Loucy (cell line): ENCODE measurements around the gene SUPT4H1.

Experiments used
- H2AFZ ChIP-seq: fragments of 200-600 bp; sonication (generic); 2 replicates; pipeline ENCODE4 v1.6.0; 2016; ENCODE audit warnings: antibody characterized with exemption, mild to moderate bottlenecking, low read length, moderate library complexity
- H3F3A ChIP-seq: fragments of 200-600 bp; 2 replicates; pipeline ENCODE4 v1.6.0; 2016; ENCODE audit warnings: antibody characterized with exemption, low read depth, mild to moderate bottlenecking
- H3K27me3 ChIP-seq: fragments of 200-600 bp; sonication (generic); 2 replicates; pipeline ENCODE4 v1.6.1; 2014; ENCODE audit warnings: low read length, mild to moderate bottlenecking; ENCODE audit not compliant: insufficient read depth, poor library complexity, severe bottlenecking
- H3K36me3 ChIP-seq: fragments of 200-600 bp; sonication (generic); 2 replicates; pipeline ENCODE4 v1.6.1; 2016; ENCODE audit warnings: low read length; ENCODE audit not compliant: insufficient read depth
- H3K4me1 ChIP-seq: fragments of 200-600 bp; sonication (generic); 2 replicates; pipeline ENCODE4 v1.5.1; 2014; ENCODE audit warnings: low read length, mild to moderate bottlenecking; ENCODE audit not compliant: insufficient read depth, poor library complexity, severe bottlenecking
- H3K4me2 ChIP-seq: fragments of 200-600 bp; sonication (generic); 2 replicates; pipeline ENCODE4 v1.6.0; 2014; ENCODE audit warnings: antibody characterized with exemption, low read length, low read depth, mild to moderate bottlenecking; ENCODE audit not compliant: poor library complexity, severe bottlenecking
- H3K4me3 ChIP-seq: fragments of 200-600 bp; sonication (generic); 2 replicates; pipeline ENCODE4 v1.5.1; 2014; ENCODE audit warnings: low read length, mild to moderate bottlenecking, mixed read lengths; ENCODE audit not compliant: poor library complexity, severe bottlenecking
- H3K79me2 ChIP-seq: fragments of 200-600 bp; sonication (generic); 2 replicates; pipeline ENCODE4 v1.6.1; 2014; ENCODE audit warnings: low read length; ENCODE audit not compliant: insufficient read depth
- H3K9ac ChIP-seq: fragments of 200-600 bp; sonication (generic); 2 replicates; pipeline ENCODE4 v1.6.0; 2014; ENCODE audit warnings: mild to moderate bottlenecking, low read depth, low read length, moderate library complexity; ENCODE audit not compliant: poor library complexity, severe bottlenecking
- H3K9me2 ChIP-seq: fragments of 200-600 bp; sonication (generic); replicated peaks from 2 replicates; pipeline ENCODE4 v1.6.1; 2016; ENCODE audit warnings: low read depth, low read length, mixed read lengths
- H3K9me3 ChIP-seq: fragments of 200-600 bp; sonication (generic); 2 replicates; pipeline ENCODE4 v1.6.1; 2014; ENCODE audit warnings: mild to moderate bottlenecking, antibody characterized with exemption, low read length, low read depth; ENCODE audit not compliant: insufficient read depth
- H4K20me1 ChIP-seq: fragments of 200-600 bp; sonication (generic); 2 replicates; pipeline ENCODE4 v1.6.0; 2014; ENCODE audit warnings: antibody characterized with exemption, low read length, mild to moderate bottlenecking; ENCODE audit not compliant: insufficient read depth, poor library complexity, severe bottlenecking
- EZH2phosphoT487 ChIP-seq: fragments of 200-600 bp; IDR thresholded peaks from 2 replicates; pipeline ENCODE4 v1.6.1; 2018; ENCODE audit warnings: antibody characterized with exemption, mild to moderate bottlenecking, moderate library complexity, borderline replicate concordance
- TF ChIP-seq, protein P1 (sequence below): fragments of 200-600 bp; sonication (generic); conservative IDR thresholded peaks from 2 replicates; pipeline ENCODE4 v1.5.1; 2014; ENCODE audit warnings: mild to moderate bottlenecking, antibody characterized with exemption, low read length

SUPT4H1 gene

DNA sequence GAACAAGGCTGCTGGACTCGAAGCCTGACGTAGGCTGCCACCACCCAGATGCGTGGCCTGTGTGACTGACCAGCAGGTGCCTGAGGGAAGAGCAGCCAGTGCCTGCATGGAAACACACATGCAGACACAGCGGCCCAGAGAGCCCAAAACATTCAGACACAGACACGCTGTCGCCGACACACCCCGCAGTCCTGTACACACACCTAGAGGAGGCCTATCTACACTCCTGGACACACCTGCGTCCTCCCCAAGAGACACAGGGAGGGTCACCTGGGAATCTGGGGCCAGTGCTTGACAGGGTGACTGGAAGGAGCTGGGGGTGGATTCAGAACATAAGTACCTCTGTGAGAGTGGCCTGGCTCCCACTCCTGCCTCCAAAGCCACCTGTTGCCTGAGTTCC, 17.3 kb downstream of the SUPT4H1 start:
- H3K36me3 ChIP-seq = peaks cover 25% of the 10 kb centered on the region
- H3K4me2 ChIP-seq = peak overlapping the region; percentile 94
- H2AFZ ChIP-seq = no peak overlapping the region
- H3K9me3 ChIP-seq = no peaks in the 10 kb centered on the region
- peaks cover 84% of the 10 kb centered on the region for H3K79me2 ChIP-seq
- H3K9me2 ChIP-seq = no peaks in the 10 kb centered on the region
- H3K4me3 ChIP-seq = peak overlapping the region; percentile 99
- peaks cover 40% of the 10 kb centered on the region for H3F3A ChIP-seq
- H3K9ac ChIP-seq = peak overlapping the region; percentile 99
- H3K27me3 ChIP-seq = peaks cover 24% of the 10 kb centered on the region
- H4K20me1 ChIP-seq = peaks cover 26% of the 10 kb centered on the region
- no peak for TF ChIP-seq EZH2phosphoT487
- TF ChIP-seq, protein P1, sequence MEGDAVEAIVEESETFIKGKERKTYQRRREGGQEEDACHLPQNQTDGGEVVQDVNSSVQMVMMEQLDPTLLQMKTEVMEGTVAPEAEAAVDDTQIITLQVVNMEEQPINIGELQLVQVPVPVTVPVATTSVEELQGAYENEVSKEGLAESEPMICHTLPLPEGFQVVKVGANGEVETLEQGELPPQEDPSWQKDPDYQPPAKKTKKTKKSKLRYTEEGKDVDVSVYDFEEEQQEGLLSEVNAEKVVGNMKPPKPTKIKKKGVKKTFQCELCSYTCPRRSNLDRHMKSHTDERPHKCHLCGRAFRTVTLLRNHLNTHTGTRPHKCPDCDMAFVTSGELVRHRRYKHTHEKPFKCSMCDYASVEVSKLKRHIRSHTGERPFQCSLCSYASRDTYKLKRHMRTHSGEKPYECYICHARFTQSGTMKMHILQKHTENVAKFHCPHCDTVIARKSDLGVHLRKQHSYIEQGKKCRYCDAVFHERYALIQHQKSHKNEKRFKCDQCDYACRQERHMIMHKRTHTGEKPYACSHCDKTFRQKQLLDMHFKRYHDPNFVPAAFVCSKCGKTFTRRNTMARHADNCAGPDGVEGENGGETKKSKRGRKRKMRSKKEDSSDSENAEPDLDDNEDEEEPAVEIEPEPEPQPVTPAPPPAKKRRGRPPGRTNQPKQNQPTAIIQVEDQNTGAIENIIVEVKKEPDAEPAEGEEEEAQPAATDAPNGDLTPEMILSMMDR = 0 out of 2 replicates have a peak, but pooled peaks have one; percentile 4
- peaks cover 48% of the 10 kb centered on the region for H3K4me1 ChIP-seq

DNA sequence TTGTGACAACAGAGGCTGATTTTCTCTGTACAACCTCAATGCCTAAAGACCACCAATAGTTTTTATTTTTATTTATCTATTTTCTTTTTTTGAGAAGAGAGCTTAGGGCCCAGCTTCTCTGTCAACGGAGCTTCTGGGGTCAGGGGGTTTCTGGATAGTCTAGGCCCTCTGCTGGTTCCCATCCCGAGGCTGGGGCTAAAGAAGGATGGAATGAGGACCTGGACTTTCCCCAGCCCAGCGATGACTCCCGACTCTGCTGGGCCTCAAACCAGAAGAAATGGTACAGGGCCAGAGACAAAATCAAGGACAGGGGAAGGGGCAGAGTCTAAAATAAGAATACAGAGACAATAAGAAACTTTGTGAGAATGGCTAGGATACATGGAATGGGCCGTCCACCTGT, 17.7 kb downstream of the SUPT4H1 start:
- peak overlapping the region; percentile 99 for H3K9ac ChIP-seq
- H2AFZ ChIP-seq = no peak overlapping the region
- H3K9me3 ChIP-seq = no peaks in the 10 kb centered on the region
- peaks cover 52% of the 10 kb centered on the region for H3K4me1 ChIP-seq
- peaks cover 30% of the 10 kb centered on the region for H3K36me3 ChIP-seq
- H3K4me3 ChIP-seq = peak overlapping the region; percentile 99
- no peak for TF ChIP-seq EZH2phosphoT487
- TF ChIP-seq, protein P1 = 0 out of 2 replicates have a peak, but pooled peaks have one; percentile 8
- peaks cover 43% of the 10 kb centered on the region for H3F3A ChIP-seq
- H3K9me2 ChIP-seq = no peaks in the 10 kb centered on the region
- H3K27me3 ChIP-seq = peaks cover 24% of the 10 kb centered on the region
- H3K4me2 ChIP-seq = peak overlapping the region; percentile 94
- peaks cover 84% of the 10 kb centered on the region for H3K79me2 ChIP-seq
- H4K20me1 ChIP-seq = peaks cover 30% of the 10 kb centered on the region

DNA sequence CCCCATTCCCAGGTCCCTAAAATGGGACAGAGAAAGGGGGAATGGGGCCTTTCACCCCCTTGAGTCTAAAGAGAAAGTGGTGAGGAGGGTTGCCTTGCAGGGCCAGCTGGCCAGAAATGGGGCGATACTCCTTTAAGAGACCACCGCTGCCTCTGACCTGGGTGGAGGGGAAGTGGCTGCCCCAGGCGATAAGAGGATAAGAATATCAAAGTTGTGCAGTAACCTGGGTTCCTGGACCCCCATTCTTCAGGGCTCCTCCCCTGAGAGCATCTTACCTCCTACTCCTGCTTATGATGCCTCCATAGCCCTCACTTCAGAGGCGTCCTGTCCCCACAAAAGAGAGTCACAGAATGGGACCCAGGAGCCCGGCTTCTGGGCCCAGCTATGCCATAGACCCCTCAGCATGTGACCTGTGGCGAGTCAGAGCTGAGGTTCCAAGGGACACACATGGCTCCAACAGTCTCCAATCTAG, 18.2 kb downstream of the SUPT4H1 start:
- Histone ChIP-seq H4K20me1 (peaks cover 35% of the 10 kb centered on the region), H3F3A (peaks cover 48% of the 10 kb centered on the region), H3K9me2 (no peaks in the 10 kb centered on the region), H3K79me2 (peaks cover 86% of the 10 kb centered on the region), H3K4me1 (peaks cover 57% of the 10 kb centered on the region), H2AFZ (no peak overlapping the region), H3K9me3 (no peaks in the 10 kb centered on the region), H3K4me3 (peak overlapping the region; percentile 99), H3K36me3 (peaks cover 31% of the 10 kb centered on the region), H3K9ac (peak overlapping the region; percentile 99), H3K4me2 (peak overlapping the region; percentile 94), H3K27me3 (peaks cover 24% of the 10 kb centered on the region)
- TF ChIP-seq EZH2phosphoT487 = no peak
- TF ChIP-seq, protein P1 = no peak
